Measurements from ENCODE around the gene CCDC185.

Gene CCDC185

GRCh38 chr1:223393275-223394214 is at the start of gene CCDC185:
TSS of gene CCDC185 (plus strand) at chr1:223393415. CDS start at chr1:223393476, 61 bp downstream.
- no peak for DNase-seq (ENCODE audit: low read depth in 4 of 4, low spot score in 1 of 4)

DNA sequence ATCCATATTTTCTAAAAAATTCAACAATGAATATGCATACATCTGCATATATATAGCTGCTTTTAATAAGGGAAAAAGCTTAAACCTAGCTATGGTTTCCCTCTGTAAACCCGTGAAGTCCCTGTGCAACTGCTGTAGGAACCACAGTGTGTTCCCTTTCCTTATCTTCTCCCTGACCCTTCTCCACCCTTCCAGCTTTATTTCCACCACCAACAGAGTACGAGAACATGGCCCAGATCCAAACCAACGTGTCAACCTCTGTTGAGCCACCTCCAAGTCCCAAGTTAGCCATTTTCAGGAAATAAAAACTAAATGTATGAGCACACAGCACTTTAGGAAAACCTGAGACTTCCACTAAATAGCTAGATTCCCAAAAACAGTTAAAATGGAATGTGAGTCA is 49.5 kb upstream of the CCDC185 start:
- no peak for DNase-seq (ENCODE audit: low read depth in 4 of 4, low spot score in 1 of 4)

- DNase-seq (ENCODE audit: low read depth in 4 of 4, low spot score in 1 of 4), result no peak
Observed at GRCh38 chr1:223344491-223344890, 48.7 kb upstream of the CCDC185 start.

DNA sequence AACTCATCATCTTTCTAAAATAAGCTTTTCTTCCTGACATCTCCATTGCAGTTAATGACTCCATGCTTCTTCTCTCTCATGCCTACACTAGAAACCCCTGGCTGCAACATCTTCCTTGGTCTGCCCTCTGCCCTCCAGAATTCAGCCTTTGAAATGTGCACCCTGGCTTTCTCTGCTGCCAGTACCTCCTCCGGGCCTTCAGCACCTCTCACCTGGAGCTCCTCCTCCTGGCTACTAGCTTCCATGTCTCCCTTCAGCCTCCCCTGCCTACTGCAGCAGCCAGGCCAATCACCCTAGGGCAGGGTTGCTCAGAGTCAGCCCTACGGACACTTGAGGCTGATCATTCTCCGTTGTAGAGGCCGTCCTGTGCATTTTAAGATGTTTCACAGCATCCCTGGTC is 47.5 kb upstream of the CCDC185 start:
- DNase-seq (ENCODE audit: low read depth in 4 of 4, low spot score in 1 of 4), result no peak

DNA sequence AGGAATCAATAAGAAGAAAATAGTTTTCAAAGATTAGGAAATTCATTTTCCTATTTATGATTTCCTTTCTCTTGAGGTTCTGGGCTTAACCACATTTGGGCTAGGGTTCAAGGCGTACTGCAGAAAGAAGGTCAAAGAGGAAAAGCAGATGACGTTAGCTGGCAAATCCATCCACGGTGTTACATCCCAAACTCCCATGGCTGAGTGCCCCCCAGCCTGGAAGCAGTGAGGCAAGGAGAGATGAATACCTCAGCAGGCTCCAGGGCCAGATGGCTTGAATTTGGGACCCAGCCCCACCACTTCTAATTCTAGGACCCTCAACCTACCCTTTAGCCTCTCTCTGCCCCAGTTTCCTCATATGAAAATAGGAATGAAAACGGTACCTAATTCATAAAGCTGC is 46.9 kb upstream of the CCDC185 start:
- no peak for DNase-seq (ENCODE audit: low read depth in 4 of 4, low spot score in 1 of 4)

DNA sequence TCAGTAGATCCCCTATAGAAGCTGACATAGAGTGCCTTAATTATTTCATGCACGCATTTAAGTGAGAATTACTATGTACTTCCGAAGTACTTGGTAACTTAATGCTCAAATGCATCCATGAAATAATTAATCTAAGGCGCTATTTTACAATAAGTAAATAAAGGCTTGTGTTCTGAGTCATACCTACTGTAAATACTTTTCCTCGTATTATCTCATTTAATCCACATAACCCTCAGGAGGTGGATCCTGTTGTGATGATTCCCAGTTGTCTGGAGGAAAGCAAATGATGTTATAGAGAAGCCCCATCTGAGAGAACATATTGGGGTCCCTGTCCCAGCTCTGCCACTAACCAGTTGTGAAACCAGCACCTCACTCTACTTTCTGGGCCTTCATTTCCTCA is 45.6 kb upstream of the CCDC185 start:
- no peak for DNase-seq (ENCODE audit: low read depth in 4 of 4, low spot score in 1 of 4)

DNA sequence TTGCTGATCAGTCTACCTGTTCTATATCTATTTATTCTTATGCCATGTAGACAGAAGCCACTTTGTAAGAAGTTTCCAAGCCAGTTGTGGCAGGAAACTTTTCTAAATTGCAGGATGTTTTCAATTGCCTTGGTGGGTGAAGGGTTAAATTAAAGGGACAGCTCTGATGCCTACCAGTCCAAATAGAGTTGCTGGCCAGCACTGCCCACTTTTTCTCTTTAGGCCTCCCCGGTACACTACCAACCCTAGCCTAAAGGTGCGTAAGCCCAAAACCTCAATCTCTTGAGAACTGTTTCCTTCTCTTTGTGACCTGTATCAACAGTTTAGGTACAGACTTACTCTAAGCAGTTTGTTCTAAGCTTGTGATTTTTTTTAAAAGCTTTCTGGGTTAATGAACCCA is 44.8 kb upstream of the CCDC185 start:
- DNase-seq (ENCODE audit: low read depth in 4 of 4, low spot score in 1 of 4), result no peak

GRCh38 chr1:223349241-223349640 is 44.0 kb upstream of the CCDC185 start:
- no peak for DNase-seq (ENCODE audit: low read depth in 4 of 4, low spot score in 1 of 4)

DNA sequence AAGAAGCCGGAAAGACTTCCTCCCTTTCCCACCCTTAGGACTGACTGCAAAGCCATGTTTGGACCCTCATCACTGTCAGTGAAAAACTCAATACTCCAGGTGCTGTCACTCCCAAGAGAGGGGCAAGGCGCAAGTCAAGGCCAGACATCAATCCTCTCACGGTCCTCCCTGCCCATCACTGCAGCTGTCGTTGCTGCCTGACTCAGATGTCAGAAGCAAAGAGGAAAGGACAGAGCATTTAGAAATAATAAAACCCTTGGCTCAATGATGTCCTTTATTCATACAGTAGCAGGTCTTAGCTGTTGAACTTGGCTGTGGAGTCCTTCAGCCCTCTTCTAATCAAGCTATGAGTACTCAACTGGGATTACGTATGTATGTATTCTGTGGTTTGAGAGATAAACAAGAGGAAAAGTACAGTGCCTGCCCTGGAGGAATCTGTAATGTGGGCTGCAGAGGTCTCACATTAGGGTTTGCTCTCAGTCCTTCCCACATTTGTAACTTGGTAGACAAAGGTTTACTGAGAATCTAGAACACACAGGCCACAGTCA is 42.8 kb upstream of the CCDC185 start:
- no peak for DNase-seq (ENCODE audit: low read depth in 4 of 4, low spot score in 1 of 4)

- DNase-seq (ENCODE audit: low read depth in 4 of 4, low spot score in 1 of 4), result no peak
Observed at GRCh38 chr1:223352944-223353343, 40.3 kb upstream of the CCDC185 start.

DNA sequence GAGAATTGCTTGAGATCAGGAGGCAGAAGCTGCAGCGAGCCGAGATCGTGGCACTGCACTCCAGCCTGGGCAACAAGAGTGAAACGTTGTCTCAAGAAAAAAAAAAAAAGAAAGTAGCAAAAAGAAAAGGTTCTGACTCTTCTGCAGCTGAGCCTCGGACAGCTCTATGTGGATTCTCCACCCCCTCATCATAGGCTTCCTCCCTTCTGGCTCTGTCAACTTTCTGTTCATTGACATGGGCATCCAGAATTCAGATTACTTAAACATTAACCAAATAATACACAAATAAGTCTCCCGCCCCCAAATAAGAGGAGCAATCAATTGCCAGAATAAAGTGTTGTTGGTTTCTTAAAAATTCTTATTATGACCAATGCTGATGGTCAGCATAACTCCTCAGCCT is 39.3 kb upstream of the CCDC185 start:
- no peak for DNase-seq (ENCODE audit: low read depth in 4 of 4, low spot score in 1 of 4)

- no peak for DNase-seq (ENCODE audit: low read depth in 4 of 4, low spot score in 1 of 4)
Observed at GRCh38 chr1:223355699-223356098, 37.5 kb upstream of the CCDC185 start.

- DNase-seq (ENCODE audit: low read depth in 4 of 4, low spot score in 1 of 4), result no peak
Observed at GRCh38 chr1:223358826-223359225, 34.4 kb upstream of the CCDC185 start.

GRCh38 chr1:223363057-223363855 is 30.0 kb upstream of the CCDC185 start:
- no peak for DNase-seq (ENCODE audit: low read depth in 4 of 4, low spot score in 1 of 4)

GRCh38 chr1:223363856-223364684 is 29.1 kb upstream of the CCDC185 start, which contains the start of gene SUSD4:
TSS of gene SUSD4 (minus strand) at chr1:223364176. CDS start at chr1:223363425, 751 bp downstream.
- DNase-seq (ENCODE audit: low read depth in 4 of 4, low spot score in 1 of 4), result peak; percentile 21 to 58 (median 35)

DNA sequence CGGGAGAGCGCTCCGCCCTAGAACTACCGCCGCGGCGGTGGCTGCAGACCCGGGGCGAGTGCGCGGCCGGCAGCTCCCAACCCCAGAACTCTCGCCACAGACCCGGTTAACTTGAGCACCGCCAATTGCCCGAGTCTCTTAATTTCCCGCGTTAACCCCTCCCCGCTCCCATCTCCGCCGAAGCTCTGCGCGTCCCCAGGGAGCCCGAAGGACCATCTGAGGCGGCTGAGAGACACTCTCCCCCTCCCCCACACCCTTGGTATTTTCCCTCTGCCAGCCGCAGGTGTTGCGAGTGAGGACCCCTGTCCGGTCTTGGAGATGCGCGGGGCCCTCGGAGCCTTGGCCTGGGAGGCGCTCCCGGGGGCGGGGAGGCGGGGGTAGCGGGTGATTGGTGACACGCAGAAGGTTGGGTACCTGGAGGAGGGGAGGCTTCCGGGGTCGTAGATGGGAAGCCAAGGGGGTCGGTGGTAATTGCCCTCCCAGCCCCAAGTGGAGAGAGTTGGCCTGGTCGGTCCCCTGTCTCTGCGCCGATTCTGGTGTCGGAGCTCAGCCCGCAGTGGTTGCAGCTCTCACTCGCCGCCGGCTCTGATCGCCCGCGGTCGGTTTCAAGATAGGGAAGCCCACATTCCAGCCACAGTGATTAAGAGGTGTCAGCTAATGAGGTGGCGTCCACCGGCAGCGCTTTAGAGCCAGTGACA is 28.4 kb upstream of the CCDC185 start:
- no peak for DNase-seq (ENCODE audit: low read depth in 4 of 4, low spot score in 1 of 4)

DNA sequence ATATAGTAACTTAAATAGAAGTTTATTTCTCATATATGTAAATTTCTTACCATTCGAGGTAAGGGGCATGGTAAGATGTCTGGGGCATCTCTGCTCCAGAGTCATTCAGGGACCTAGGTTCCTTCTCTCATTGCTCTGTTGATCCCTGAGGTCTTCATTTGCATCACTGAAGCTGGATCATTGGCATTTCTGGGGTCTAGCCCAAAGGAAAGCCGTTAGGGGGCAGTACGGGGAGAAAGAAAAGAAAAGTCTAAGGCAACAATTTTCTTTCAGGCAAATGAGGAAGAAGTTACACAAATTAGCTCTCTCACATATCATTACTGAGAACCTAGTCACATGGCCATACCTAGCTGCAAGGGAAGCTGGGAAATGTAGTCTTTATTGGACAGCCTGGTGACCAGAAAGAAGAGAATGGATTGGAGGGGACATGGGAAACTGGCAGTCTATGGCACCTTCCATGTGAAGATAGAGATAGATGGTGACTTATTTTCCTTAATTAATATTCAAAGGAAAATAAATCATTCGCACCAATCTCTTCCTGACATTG is 19.1 kb upstream of the CCDC185 start:
- no peak for DNase-seq (ENCODE audit: low read depth in 4 of 4, low spot score in 1 of 4)

GRCh38 chr1:223378754-223379153 is 14.5 kb upstream of the CCDC185 start:
- no peak for DNase-seq (ENCODE audit: low read depth in 4 of 4, low spot score in 1 of 4)

GRCh38 chr1:223386013-223386412 is 7.2 kb upstream of the CCDC185 start:
- DNase-seq (ENCODE audit: low read depth in 4 of 4, low spot score in 1 of 4), result no peak

DNA sequence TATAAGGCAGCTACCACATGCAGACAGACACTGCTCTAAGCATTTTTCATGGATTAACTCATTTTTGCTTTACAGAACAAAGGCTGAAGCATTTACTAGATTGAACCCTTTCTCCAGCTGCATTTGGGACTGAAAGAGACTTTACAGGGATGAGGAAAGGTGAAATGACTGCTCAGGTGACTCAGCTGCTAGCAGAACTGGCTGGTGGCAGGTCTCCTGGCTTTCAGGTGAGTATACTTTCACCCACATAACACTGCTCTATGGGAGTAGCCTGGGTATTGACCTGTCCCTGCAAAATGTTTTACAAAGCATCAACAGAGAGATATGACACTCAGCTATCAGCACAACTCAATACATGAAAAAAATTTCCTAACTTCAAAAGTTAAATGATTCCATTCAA is 2.6 kb upstream of the CCDC185 start:
- DNase-seq (ENCODE audit: low read depth in 4 of 4, low spot score in 1 of 4), result no peak

All from stimulated activated CD4-positive, alpha-beta T cell treated with anti-CD3 and anti-CD28 coated beads, Interleukin-1b, Interleukin-23, amount 100 ng/mL, for 24 hours (primary cell).